ENCODE measurements around the gene ZNF592. TPM values are rescaled to one million over a fixed set of nuclear protein-coding genes. Genes with fewer than 3 reads are reported as not detected.

The ZNF592 gene
- total RNA-seq, 1 donor from 2014 or later, result 4.9 TPM

DNA sequence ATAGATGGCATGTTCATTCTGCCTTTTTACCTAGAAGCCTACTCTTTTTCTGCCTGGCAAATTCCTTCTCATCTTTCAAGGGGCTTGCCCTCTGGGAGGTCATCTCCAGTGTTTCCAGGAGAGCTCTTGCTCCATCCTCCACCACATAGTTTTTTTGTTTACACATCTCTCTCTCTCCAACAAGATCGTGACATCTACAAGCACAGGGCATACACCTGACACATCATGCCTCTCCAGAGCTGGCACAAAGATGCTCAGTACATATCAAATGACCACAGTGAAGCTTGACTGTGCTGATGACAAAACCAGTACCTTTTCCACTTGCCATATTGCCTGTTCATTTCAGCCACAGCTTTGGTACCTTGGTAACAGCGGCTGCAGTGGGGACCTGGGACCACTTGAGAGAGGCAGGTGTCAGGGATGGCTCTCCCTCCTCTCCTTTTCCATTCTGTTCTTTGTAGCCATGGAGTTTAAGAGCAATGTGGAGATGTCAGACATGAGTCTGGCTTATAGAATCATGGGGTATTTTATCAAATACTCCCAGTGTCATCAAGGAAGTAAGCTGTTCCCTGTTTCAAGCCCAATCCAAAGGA, 84.2 kb downstream of the ZNF592 start:
- DNase-seq, result no peak

DNA sequence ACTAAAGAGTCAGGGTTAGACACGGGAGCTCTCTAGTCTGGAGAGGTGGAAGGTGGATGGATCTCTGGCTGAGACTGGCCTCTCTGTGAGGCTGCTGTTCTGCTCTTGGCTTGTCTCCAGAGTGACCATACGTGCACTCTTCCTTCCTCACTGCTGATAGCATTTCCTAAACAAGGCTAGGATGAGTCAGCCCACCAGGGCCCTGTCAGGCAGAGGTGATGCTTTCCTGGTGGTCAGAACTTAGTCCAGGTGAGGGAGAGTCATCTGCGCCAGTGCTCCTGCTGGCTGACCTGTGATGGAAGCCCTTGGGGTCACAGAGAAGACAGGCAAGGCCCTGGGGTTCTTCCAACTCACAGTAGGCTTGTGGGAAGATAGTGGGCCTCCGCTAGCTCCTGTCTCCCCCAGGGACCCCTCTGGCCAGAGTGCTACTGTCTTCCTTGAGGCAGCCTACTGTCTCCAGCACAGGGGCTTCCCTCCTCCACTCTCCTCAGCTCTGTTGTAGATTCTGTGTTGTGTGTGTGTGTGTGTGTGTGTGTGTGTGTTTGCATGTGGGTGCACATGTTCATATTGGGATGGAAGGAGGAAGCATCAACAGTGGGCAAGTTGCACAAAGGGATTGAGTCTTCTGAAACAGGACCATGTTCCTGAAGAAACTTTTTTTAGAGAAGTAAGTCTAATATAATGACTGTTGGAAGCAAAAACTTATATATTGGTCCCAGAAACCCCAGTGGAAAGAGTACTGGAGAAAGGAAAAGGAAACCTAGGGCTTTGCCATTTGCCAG, 85.2 kb downstream of the ZNF592 start:
- DNase-seq, result peak; percentile 82

DNA sequence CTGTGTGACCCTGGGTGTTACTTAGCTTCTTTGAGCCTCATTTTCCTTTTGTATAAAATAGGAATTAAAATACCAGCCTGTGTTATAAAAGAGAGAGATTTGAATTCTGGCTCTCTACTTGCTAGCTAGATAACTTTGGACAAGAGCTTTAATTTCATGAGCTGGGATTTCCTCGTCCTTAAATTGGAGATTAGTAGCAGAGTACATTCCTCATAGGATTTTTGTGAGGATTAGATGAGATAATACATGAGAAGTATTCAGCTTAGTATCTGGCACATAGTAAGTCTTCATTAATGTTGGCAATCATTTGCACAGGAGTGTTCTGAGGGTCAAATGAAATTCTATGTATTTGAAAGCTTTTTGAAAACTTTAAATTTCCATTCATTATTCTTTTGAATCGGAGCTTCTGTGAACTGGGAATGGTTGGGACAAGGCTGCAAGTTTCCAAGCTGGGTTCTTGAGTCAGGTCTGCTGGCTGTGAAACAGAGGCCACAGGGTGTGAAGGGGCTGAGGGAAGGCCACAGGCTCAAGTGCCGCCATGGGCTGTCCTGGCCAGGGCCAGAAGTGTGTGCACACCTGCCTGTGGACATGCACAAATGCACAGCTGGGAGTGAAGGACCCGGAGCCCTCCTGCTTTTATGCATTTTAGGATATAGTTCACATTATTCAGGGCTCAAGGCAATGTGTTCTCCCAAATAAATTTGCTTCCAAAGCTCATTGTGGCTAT, 86.0 kb downstream of the ZNF592 start:
- DNase-seq, result no peak

DNA sequence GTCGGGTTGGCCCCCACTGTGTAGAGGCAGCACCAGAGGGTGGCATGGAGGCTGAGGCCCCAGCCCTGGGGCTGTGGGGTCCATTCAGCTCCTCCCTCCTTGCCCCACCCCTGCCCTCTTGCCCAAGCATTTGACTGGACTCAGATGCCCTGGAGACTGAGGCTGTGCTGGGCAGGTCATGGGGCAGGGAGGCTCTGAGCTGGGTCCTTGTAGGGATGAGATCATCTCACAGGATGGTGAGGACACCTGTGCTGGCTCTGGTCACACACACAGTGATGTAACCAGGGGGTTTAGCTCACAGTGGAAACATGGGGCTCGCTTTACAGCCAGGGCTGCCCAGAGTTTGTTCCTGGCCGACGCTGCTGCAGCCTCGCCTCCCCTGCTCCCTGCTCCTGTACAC, 86.6 kb downstream of the ZNF592 start:
- no peak for DNase-seq

DNA sequence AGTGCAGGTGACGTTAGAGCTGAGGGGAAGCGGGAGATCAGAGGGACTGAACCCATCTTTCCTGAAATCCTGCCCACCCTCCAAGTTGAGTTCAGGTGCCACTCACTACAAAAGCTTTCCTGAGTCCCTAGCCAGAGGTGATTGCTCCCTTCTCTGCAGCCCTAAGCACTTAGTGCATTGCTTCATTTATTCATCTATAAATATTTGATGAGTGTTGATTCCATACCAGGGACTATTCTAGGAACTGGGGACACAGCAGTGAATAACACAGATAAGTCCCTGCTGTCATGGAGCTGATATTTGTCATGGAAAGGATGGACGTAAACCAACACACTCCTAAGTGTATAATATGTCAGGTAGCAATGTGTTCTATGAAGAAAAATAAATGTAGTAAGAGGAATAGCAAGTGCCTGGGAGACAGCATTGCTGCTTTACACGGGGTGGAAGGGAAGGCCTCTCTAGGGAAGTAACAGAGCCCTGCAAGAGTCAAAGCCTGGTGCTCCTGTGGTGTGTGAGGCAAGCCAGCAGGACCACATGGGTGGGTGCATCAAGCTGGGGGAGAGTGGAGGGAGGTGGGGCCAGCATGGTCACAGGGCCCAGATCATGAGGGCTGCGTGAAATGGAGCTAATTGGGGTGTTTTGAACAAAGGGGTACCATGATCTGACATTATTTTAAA, 87.4 kb downstream of the ZNF592 start:
- no peak for DNase-seq

DNA sequence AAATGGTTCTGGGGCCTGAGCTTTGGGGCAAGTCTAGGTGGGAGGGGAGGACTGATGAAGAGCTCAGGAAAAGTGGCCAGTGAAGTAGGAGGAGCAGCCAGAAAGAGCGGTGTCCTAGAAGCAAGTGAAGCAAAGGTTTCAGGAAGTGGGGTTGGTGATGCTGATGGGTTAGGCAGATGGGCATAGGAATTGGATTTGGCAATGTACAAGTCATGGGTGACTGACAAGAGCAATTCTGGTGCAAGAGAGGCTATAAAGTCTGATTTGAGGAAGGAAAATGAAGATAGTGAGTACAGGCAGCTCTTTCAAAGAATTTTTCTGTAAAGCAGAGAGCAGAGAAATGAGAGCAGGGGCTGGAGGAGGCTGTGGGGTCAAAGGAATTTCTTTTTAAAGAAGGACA, 88.5 kb downstream of the ZNF592 start:
- DNase-seq, result no peak

DNA sequence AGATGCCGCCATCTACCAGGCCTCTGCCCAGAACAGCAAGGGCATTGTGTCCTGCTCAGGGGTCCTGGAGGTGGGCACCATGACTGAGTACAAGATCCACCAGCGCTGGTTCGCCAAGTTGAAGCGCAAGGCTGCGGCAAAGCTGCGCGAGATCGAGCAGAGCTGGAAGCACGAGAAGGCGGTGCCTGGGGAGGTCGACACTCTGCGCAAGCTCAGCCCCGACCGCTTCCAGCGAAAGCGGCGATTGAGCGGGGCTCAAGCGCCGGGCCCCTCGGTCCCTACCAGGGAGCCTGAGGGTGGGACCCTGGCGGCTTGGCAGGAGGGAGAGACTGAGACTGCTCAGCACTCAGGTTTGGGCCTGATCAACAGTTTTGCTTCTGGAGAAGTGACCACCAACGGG, 91.3 kb downstream of the ZNF592 start:
- no peak for DNase-seq

DNA sequence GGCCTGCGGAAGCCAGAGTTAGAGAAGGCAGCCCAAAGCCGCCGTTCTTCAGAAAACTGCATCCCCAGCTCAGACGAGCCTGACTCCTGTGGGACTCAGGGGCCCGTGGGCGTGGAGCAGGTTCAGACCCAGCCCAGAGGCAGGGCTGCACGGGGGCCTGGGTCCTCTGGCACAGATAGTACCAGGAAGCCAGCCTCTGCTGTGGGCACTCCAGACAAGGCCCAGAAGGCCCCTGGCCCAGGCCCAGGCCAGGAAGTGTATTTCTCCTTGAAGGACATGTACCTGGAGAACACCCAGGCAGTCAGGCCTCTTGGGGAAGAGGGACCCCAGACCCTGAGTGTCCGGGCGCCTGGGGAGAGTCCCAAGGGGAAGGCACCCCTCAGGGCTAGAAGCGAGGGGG, 91.9 kb downstream of the ZNF592 start:
- no peak for DNase-seq

DNA sequence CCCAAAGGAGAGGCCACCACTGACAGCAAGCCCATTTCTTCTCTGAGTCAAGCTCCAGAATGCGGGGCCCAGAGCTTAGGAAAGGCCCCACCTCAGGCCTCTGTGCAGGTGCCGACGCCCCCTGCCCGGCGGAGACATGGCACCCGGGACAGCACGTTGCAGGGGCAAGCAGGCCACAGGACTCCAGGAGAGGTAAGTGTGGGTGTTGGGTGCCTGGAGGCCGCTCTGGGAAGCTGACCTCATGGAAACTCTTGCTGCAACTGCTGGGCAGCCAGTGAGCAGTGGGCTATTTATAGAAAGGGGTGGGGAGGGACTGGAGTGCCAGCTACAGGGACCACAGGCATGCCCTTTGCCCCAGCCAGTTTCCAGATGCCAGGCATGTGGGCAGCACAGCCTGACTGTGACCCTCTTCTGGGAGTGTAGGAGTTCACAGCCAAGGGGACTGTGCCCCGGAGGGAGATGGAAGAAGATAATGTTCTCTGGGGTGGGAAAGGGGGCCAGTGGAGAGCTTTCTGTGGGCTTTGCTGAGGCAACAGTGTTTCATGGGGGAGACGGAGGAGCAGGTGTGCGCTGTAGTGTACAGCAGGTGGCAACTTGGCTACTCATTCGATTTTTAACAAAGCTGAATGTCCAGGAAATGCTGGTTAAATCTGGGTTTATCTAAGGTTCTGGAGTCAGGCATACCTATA, 92.5 kb downstream of the ZNF592 start:
- peak; percentile 56 for DNase-seq

DNA sequence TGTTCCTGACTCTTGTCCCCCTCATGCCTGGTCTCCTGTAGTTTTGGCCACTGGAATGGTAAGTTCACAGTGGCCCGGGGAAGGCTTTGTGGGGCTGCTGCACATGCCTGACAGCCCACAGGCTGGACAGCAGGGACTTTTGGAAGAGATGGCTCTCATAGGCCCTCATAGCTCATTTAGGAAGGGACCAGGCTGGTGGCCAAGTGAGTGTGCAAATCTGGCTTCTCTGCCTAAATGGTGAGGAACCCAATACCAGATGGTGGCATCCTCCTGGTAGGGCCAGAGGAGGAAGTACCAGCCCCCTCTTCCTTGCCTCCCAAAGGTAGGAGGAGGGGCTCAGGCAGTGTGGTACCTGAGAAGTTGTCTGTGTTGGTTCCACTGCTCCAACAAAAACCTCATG, 94.4 kb downstream of the ZNF592 start:
- no peak for DNase-seq

DNA sequence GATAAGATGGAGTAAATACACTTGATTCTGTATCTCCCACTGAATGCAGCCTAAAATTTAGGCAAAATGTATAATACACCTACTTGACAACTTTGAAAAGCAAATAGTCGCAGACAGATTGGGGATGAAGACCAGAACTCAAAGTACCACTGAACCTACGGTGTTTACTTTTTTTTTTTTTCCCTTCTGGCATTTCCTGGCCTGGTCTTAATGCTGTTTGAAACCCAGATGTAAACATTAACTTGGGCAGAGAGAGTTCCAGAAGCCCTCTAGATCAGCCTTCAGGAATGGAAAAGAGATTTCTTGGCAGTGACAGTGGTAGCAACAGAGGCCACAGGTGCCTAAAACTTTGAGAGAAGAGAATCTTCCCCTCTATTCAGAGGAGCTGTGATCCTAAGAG, 96.6 kb downstream of the ZNF592 start:
- DNase-seq, result no peak

DNA sequence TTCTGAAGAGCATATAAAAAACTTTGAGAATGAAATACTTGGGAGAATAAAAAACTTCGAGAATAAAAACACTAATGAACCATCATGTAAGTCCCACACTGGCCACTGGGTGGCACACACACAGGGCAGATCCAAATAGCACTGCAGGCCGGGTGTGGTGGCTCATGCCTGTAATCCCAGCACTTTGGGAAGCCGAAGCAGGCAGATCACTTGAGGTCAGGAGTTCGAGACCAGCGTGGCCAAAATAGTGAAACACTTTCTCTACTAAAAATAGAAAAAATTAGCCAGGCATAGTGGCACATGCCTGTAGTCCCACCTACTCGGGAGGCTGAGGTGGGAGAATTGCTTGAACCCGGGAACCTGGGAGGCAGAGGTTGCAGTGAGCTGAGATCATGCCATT, 97.2 kb downstream of the ZNF592 start:
- peak; percentile 84 for DNase-seq

DNA sequence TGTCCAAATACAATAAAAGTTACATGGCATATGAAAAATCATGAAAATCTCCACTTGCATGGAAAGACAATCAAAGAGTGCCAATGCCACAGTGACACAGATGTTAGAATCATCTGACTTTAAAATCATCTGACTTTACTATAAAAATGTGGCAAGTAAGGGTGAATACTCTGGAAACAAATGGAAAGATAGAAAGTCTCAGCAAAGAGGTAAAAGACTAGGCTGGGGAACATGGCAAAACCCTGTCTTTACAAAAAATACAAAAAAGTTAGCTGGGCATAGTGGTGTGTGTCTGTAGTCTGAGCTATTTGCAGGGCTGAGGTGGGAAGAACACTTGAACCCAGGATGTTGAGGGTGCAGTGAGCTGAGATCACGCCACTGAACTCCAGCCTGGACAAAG, 97.9 kb downstream of the ZNF592 start:
- no peak for DNase-seq

DNA sequence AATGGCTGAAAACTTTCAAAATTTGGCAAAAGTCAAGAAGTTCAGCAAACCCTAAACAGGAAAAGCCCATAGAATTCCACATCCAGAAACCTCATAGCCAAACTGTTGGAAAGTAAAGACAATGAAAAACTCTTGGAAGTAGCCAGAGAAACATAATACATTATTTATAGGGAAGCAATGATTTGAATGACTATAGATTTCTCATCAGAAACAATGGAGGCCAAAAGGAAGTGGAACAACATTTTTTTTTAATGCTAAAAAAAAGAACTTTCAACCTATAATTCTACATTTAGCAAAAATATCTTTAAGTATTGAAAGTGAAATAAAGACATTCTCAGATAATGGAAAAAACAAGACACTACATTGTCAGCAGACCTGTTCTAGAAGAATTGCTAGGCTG, 99.0 kb downstream of the ZNF592 start:
- no peak for DNase-seq

DNA sequence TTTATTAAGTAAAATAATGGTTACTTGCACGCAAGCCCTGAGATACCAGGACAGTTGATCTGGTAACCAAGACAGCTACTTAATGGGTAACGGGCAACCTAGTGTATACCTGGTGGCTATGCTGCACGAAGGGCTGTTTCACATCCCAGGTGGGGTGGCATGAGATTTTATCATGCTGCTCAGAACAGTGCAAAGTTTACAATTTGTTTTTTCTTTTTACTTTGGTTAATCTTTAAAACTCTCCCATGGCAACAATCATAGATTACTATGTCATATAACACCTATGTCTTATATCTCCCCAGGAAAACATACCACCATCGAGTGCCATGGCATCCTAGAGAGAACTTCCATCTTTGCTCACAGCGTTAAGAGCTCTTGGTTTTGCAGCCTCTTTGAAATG, 103.8 kb downstream of the ZNF592 start:
- no peak for DNase-seq

DNA sequence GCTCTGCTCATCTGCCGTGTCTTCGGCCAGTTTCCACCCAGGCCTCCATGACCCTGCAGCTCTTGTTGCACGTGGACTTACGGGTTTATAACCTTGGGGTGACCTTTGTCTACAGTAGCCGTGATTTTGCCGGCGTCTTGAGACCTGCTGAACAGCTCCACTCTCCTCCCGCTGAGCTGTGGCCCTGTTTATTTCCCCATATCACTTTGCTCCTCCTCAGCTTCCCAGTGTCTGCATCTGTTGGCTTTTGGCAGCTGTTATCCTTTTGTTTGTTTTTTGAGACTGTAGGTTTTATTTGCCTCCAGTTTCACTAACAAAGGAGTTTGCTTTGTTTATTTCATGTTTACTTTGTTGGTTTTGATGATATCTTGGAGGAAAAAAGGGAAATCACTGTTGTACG, 106.7 kb downstream of the ZNF592 start:
- no peak for DNase-seq

DNA sequence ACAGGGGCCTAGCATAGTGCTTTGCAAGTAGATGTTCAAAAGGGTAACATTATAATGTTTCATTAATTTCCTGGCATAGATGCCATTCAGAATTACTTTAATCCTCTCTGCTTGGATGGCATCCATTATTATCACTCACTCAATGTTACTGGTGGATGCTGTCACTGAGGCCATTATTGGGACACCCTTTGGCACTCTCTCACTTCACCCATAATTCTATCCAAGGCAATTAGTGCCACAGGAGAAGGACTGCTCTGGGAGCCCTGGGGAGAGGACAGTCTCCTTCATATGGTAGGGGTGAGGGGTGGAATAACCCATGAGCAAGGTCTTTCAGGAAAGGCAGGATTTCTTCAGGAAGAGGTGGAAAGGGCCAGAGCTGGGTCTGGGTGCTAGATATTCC, 107.4 kb downstream of the ZNF592 start:
- DNase-seq, result no peak

Other genes with a start within 250 kb of the ZNF592 start
- gene ZSCAN2, start 147.6 kb upstream of the ZNF592 start, total RNA-seq, result 14.5 and 18.5 TPM in 2 replicates
- 22.1 and 26.4 TPM in 2 replicates for gene WDR73, start 94.3 kb upstream of the ZNF592 start, total RNA-seq
- gene NMB, start 90.4 kb upstream of the ZNF592 start, total RNA-seq, result 4.4 and 4.6 TPM in 2 replicates
- 256 and 280 TPM in 2 replicates for gene SEC11A, start 32.5 kb upstream of the ZNF592 start, total RNA-seq
- 38.8 and 64.6 TPM in 2 replicates for gene ALPK3, start 68.8 kb downstream of the ZNF592 start, total RNA-seq
- gene SLC28A1, start 136.1 kb downstream of the ZNF592 start, total RNA-seq, result not detected in 2 replicates
- 69.8 and 85.3 TPM in 2 replicates for gene PDE8A, start 233.3 kb downstream of the ZNF592 start, total RNA-seq